ENCODE results near the gene AP2M1. TPM values are rescaled to one million over a fixed set of nuclear protein-coding genes. Genes with fewer than 3 reads are reported as not detected.

Gene AP2M1
- total and polyA plus RNA-seq, 2 of the 13 experiments (the other 11 are each of a cell fraction or from before 2014, with no cell fraction given) = 126 to 146 TPM

GRCh38 chr3:184155644-184156521, 18.8 kb upstream of the AP2M1 start (continued):
- TF ChIP-seq HIC2 (CRISPR knock-in tag; IDR thresholded peaks at IDR 0.05; ENCODE audit: low read depth) (no peak), PBX2 (CRISPR knock-in tag; IDR thresholded peaks at IDR 0.05) (no peak), ZNF816 (CRISPR knock-in tag; IDR thresholded peaks at IDR 0.05; ENCODE audit: borderline replicate concordance) (0 out of 2 replicates have a peak, but pooled peaks have one; percentile 25), ZNF616 (CRISPR knock-in tag; IDR thresholded peaks at IDR 0.05; ENCODE audit: low read depth) (no peak), SIX4 (CRISPR knock-in tag; IDR thresholded peaks at IDR 0.05) (no peak), HDAC1 (CRISPR knock-in tag; IDR thresholded peaks at IDR 0.05) (no peak), DPF2 (CRISPR knock-in tag; IDR thresholded peaks at IDR 0.05; ENCODE audit: borderline replicate concordance, low read depth) (no peak), NAIF1 (CRISPR knock-in tag; IDR thresholded peaks at IDR 0.05; ENCODE audit: borderline replicate concordance) (no peak), LRRFIP1 (CRISPR knock-in tag; conservative IDR thresholded peaks at IDR 0.05) (no peak), ZNF256 (CRISPR knock-in tag; conservative IDR thresholded peaks at IDR 0.05) (no peak), ZNF75D (CRISPR knock-in tag; IDR thresholded peaks at IDR 0.05; ENCODE audit: borderline replicate concordance) (no peak), BCLAF1 (IDR thresholded peaks at IDR 0.05) (no peak), TAF1 (CRISPR knock-in tag; IDR thresholded peaks at IDR 0.05) (peak; percentile 24), ZNF264 (CRISPR knock-in tag; IDR thresholded peaks at IDR 0.05) (peak; percentile 56; the same call in 1 of the 2 replicates), BRD4 (CRISPR knock-in tag; IDR thresholded peaks at IDR 0.05) (no peak), ARID2 (CRISPR knock-in tag; IDR thresholded peaks at IDR 0.05; ENCODE audit: borderline replicate concordance) (no peak), ZSCAN25 (CRISPR knock-in tag; IDR thresholded peaks at IDR 0.05) (no peak), ZNF639 (CRISPR knock-in tag; conservative IDR thresholded peaks at IDR 0.05) (no peak), PRPF4 (IDR thresholded peaks at IDR 0.05; ENCODE audit: low read depth, low read length, poor library complexity, severe bottlenecking) (no peak)
